Neural progenitor cell (in vitro differentiated cells): ENCODE results near the gene GPR183. TPM values are rescaled to one million over a fixed set of nuclear protein-coding genes. Genes with fewer than 3 reads are reported as not detected.
"Not testable (repeated sequence)": the region's sequence is repeated elsewhere in the genome, so short reads cannot be mapped to it uniquely, and the experiment has no call there.

Experiments used
- DNase-seq: peaks from one replicate; pipeline ENCODE4 v3.0.0-alpha.2; 2016; ENCODE audit warnings: low spot score
- H2AFZ ChIP-seq: fragments of 200-600 bp; sonication (generic); replicated peaks from 2 replicates; pipeline ENCODE4 v1.6.1; 2016; ENCODE audit warnings: antibody characterized with exemption
- H3F3A ChIP-seq: fragments of 200-600 bp; sonication (generic); 2 replicates; pipeline ENCODE4 v1.6.1; 2016; ENCODE audit warnings: antibody characterized with exemption, low read depth
- H3K27ac ChIP-seq: fragments of 200-600 bp; sonication (generic); 2 replicates; pipeline ENCODE4 v1.5.1; 2016; ENCODE audit warnings: mild to moderate bottlenecking
- H3K27me3 ChIP-seq: fragments of 200-600 bp; sonication (generic); 2 replicates; pipeline ENCODE4 v1.6.1; 2016; ENCODE audit warnings: mild to moderate bottlenecking, moderate library complexity
- H3K36me3 ChIP-seq: fragments of 200-600 bp; sonication (generic); 2 replicates; pipeline ENCODE4 v1.5.1; 2016
- H3K4me1 ChIP-seq: fragments of 200-600 bp; sonication (generic); 2 replicates; pipeline ENCODE4 v1.6.1; 2016; ENCODE audit warnings: mixed run types
- H3K4me2 ChIP-seq: fragments of 200-600 bp; sonication (generic); 2 replicates; pipeline ENCODE4 v1.6.1; 2016
- H3K4me3 ChIP-seq: fragments of 200-600 bp; sonication (generic); 2 replicates; pipeline ENCODE4 v1.5.1; 2016
- H3K79me2 ChIP-seq: fragments of 200-600 bp; sonication (generic); 2 replicates; pipeline ENCODE4 v1.6.1; 2016; ENCODE audit warnings: low read depth
- H3K9ac ChIP-seq: fragments of 200-600 bp; sonication (generic); 2 replicates; pipeline ENCODE4 v1.6.1; 2016
- H3K9me3 ChIP-seq: fragments of 200-600 bp; sonication (generic); 2 replicates; pipeline ENCODE4 v1.5.1; 2016; ENCODE audit warnings: low read depth
- H4K20me1 ChIP-seq: fragments of 200-600 bp; sonication (generic); 2 replicates; pipeline ENCODE4 v1.6.1; 2016; ENCODE audit warnings: low read depth
- H3K27ac Mint-ChIP-seq: 3 replicates; pipeline ENCODE4 v1.8.0; 2021; ENCODE audit warnings: mixed read lengths
- H3K27me3 Mint-ChIP-seq: 2 replicates; pipeline ENCODE4 v1.8.0; 2022; ENCODE audit warnings: low read depth, mild to moderate bottlenecking, inconsistent platforms, moderate library complexity, mixed read lengths; ENCODE audit not compliant: insufficient read depth
- H3K36me3 Mint-ChIP-seq: 3 replicates; pipeline ENCODE4 v1.8.0; 2021; ENCODE audit warnings: mixed read lengths
- H3K4me1 Mint-ChIP-seq: 3 replicates; pipeline ENCODE4 v1.8.0; 2021; ENCODE audit warnings: mixed read lengths
- H3K4me3 Mint-ChIP-seq: 3 replicates; pipeline ENCODE4 v1.8.0; 2021; ENCODE audit warnings: mild to moderate bottlenecking, moderate library complexity, mixed read lengths
- H3K9me3 Mint-ChIP-seq: 3 replicates; pipeline ENCODE4 v1.8.0; 2020; ENCODE audit warnings: mixed read lengths
- CTCF ChIP-seq: fragments of 200-600 bp; sonication (generic); IDR thresholded peaks from 2 replicates; pipeline ENCODE4 v1.5.1; 2017; ENCODE audit warnings: antibody characterized with exemption, mild to moderate bottlenecking
- EZH2 ChIP-seq: fragments of 200-600 bp; sonication (generic); IDR thresholded peaks from 2 replicates; pipeline ENCODE4 v1.6.1; 2017; ENCODE audit warnings: antibody characterized with exemption, mild to moderate bottlenecking, moderate library complexity
- EZH2phosphoT487 ChIP-seq: fragments of 200-600 bp; sonication (generic); IDR thresholded peaks from 2 replicates; pipeline ENCODE4 v1.6.1; 2017; ENCODE audit warnings: antibody characterized with exemption
- total RNA-seq: library from RNA; depleted of rRNA; stranded (reverse); fragments of >200 nt; gene quantifications from 2 replicates; pipeline ENCODE4 v1.2.3, GENCODE V29; 2015; ENCODE audit warnings: low replicate concordance

The GPR183 gene
- total RNA-seq, 1 donor from 2014 or later = not detected

GRCh38 chr13:99254830-99255229 lies 52.4 kb downstream of the GPR183 start:
- Mint-ChIP-seq H3K4me1 (no peaks in the 10 kb centered on the region), H3K36me3 (peaks cover 13% of the 10 kb centered on the region), H3K27me3 (peaks cover 5% of the 10 kb centered on the region), H3K27ac (no peak overlapping the region), H3K9me3 (no peaks in the 10 kb centered on the region), H3K4me3 (no peak overlapping the region)
- Histone ChIP-seq H3K79me2 (no peaks in the 10 kb centered on the region), H3F3A (peaks cover 5% of the 10 kb centered on the region), H3K4me1 (no peaks in the 10 kb centered on the region), H3K36me3 (no peaks in the 10 kb centered on the region), H3K9ac (no peak overlapping the region), H2AFZ (no peak overlapping the region), H3K4me2 (no peak overlapping the region), H3K27me3 (no peaks in the 10 kb centered on the region), H3K4me3 (no peak overlapping the region), H4K20me1 (no peaks in the 10 kb centered on the region), H3K9me3 (no peaks in the 10 kb centered on the region), H3K27ac (no peak overlapping the region)
- DNase-seq = no peak
- TF ChIP-seq EZH2 (no peak), CTCF (no peak), EZH2phosphoT487 (no peak)

- H3K4me3 Mint-ChIP-seq = no peak overlapping the region
- H3K4me1 Mint-ChIP-seq = no peaks in the 10 kb centered on the region
- H3K9me3 Mint-ChIP-seq = no peaks in the 10 kb centered on the region
- H3K4me3 ChIP-seq = no peak overlapping the region
- H2AFZ ChIP-seq = no peak overlapping the region
- no peak overlapping the region for H3K4me2 ChIP-seq
- no peaks in the 10 kb centered on the region for H3K4me1 ChIP-seq
- no peak for TF ChIP-seq EZH2
- no peak for TF ChIP-seq CTCF
- TF ChIP-seq EZH2phosphoT487 = no peak
- peaks cover 29% of the 10 kb centered on the region for H3K36me3 Mint-ChIP-seq
- DNase-seq = no peak
- H3K9ac ChIP-seq = no peak overlapping the region
- H3K27me3 Mint-ChIP-seq = peaks cover 8% of the 10 kb centered on the region
- no peaks in the 10 kb centered on the region for H3K79me2 ChIP-seq
- no peak overlapping the region for H3K27ac Mint-ChIP-seq
- H3K27ac ChIP-seq = no peak overlapping the region
- H3F3A ChIP-seq = peaks cover 5% of the 10 kb centered on the region
- no peaks in the 10 kb centered on the region for H3K9me3 ChIP-seq
- no peaks in the 10 kb centered on the region for H3K36me3 ChIP-seq
- H3K27me3 ChIP-seq = no peaks in the 10 kb centered on the region
- no peaks in the 10 kb centered on the region for H4K20me1 ChIP-seq
Observed at GRCh38 chr13:99251921-99252320, 55.3 kb downstream of the GPR183 start.

- TF ChIP-seq CTCF = no peak
- TF ChIP-seq EZH2 = no peak
- no peak for TF ChIP-seq EZH2phosphoT487
- H3K9ac ChIP-seq = no peak overlapping the region
- H3K4me3 ChIP-seq = no peak overlapping the region
- no peak overlapping the region for H3K4me2 ChIP-seq
- H3K79me2 ChIP-seq = no peaks in the 10 kb centered on the region
- no peaks in the 10 kb centered on the region for H3K9me3 ChIP-seq
- Mint-ChIP-seq H3K4me3 (no peak overlapping the region), H3K9me3 (no peaks in the 10 kb centered on the region), H3K36me3 (peaks cover 29% of the 10 kb centered on the region), H3K27me3 (peaks cover 8% of the 10 kb centered on the region), H3K4me1 (no peaks in the 10 kb centered on the region), H3K27ac (no peak overlapping the region)
- no peak for DNase-seq
- H3K36me3 ChIP-seq = no peaks in the 10 kb centered on the region
- no peak overlapping the region for H2AFZ ChIP-seq
- H3K4me1 ChIP-seq = no peaks in the 10 kb centered on the region
- H3K27ac ChIP-seq = no peak overlapping the region
- H3F3A ChIP-seq = peaks cover 5% of the 10 kb centered on the region
- no peaks in the 10 kb centered on the region for H4K20me1 ChIP-seq
- no peaks in the 10 kb centered on the region for H3K27me3 ChIP-seq
Observed at GRCh38 chr13:99250982-99251825, 56.0 kb downstream of the GPR183 start.

- H3K27me3 Mint-ChIP-seq, H3F3A ChIP-seq, H3K27ac Mint-ChIP-seq, H3K27ac ChIP-seq, H3K4me1 ChIP-seq, H3K9me3 ChIP-seq, H4K20me1 ChIP-seq, H3K9ac ChIP-seq, H3K9me3 Mint-ChIP-seq, H3K4me3 Mint-ChIP-seq, H3K27me3 ChIP-seq, H3K4me1 Mint-ChIP-seq, DNase-seq, H3K36me3 ChIP-seq, H3K4me2 ChIP-seq, H3K4me3 ChIP-seq, H2AFZ ChIP-seq, H3K79me2 ChIP-seq: not testable (repeated sequence)
- H3K36me3 Mint-ChIP-seq = peaks cover 20% of the 10 kb centered on the region
Observed at GRCh38 chr13:99249606-99250005, 57.6 kb downstream of the GPR183 start.

GRCh38 chr13:99249178-99249577 lies 58.0 kb downstream of the GPR183 start:
- not testable (repeated sequence) for H3K9me3 ChIP-seq, H4K20me1 ChIP-seq, DNase-seq, H3K9me3 Mint-ChIP-seq, H3K4me3 Mint-ChIP-seq, H3K4me3 ChIP-seq, H2AFZ ChIP-seq, H3K27ac Mint-ChIP-seq, H3K36me3 ChIP-seq, H3K27me3 Mint-ChIP-seq, H3K4me2 ChIP-seq, H3K4me1 ChIP-seq, H3K9ac ChIP-seq, H3K27ac ChIP-seq, H3K79me2 ChIP-seq, H3K4me1 Mint-ChIP-seq, H3K27me3 ChIP-seq, H3F3A ChIP-seq
- H3K36me3 Mint-ChIP-seq = peaks cover 20% of the 10 kb centered on the region
